PC-3 (cell line): Measurements from ENCODE around the gene ANKRD1. TPM values are rescaled to one million over a fixed set of nuclear protein-coding genes. Genes with fewer than 3 reads are reported as not detected.

ENCODE experiments used
- ATAC-seq: fragments of 200-7000 bp; cut with Tn5 transposase; 2 replicates; pipeline ENCODE4 v1.9.1; 2020; ENCODE audit warnings: mild to moderate bottlenecking, moderate library complexity
- BruUV-seq: library from RNA; stranded (reverse); fragments of 400-500 nt; replicated peaks from 2 replicates; lab custom pipeline; 2021; lab: Mats Ljungman, UMichigan
- CTCF ChIA-PET: fragments of 300-600 bp; sonication (Branson Sonifier 250); formaldehyde crosslinking; loops from one replicate; lab custom pipeline; 2022; ENCODE audit warnings: antibody characterized with exemption; lab: Charles Lee
- POLR2A ChIA-PET: fragments of 300-600 bp; sonication (Branson Sonifier 250); formaldehyde crosslinking; loops from one replicate; lab custom pipeline; 2022; ENCODE audit warnings: antibody characterized with exemption; ENCODE audit not compliant: unreplicated experiment; lab: Charles Lee
- DNase-seq: peaks from one replicate; pipeline ENCODE4 v3.0.0-alpha.2; 2015
- H2AFZ ChIP-seq: fragments of 300-600 bp; sonication (generic); 2 replicates; pipeline ENCODE4 v1.6.0; 2016; ENCODE audit warnings: antibody characterized with exemption, low read length
- H3F3A ChIP-seq: fragments of 300-600 bp; sonication (generic); one replicate; pipeline ENCODE4 v1.6.0; 2017; ENCODE audit warnings: antibody characterized with exemption, low read length, control low read depth, mild to moderate bottlenecking; ENCODE audit not compliant: unreplicated experiment
- H3K27ac ChIP-seq: fragments of 300-600 bp; sonication (generic); 2 replicates; pipeline ENCODE4 v1.5.1; 2016; ENCODE audit warnings: mild to moderate bottlenecking, low read length
- H3K27me3 ChIP-seq: fragments of 300-600 bp; sonication (generic); 2 replicates; pipeline ENCODE4 v1.6.1; 2016; ENCODE audit warnings: low read length, mixed read lengths
- H3K36me3 ChIP-seq: fragments of 300-600 bp; sonication (generic); 2 replicates; pipeline ENCODE4 v1.6.1; 2016; ENCODE audit warnings: low read depth, mixed run types, low read length, mixed read lengths
- H3K4me1 ChIP-seq: fragments of 300-600 bp; sonication (generic); 2 replicates; pipeline ENCODE4 v1.5.1; 2016; ENCODE audit warnings: low read length; ENCODE audit not compliant: insufficient read depth
- H3K4me2 ChIP-seq: fragments of 300-600 bp; sonication (generic); 2 replicates; pipeline ENCODE4 v1.6.0; 2016; ENCODE audit warnings: low read length
- H3K4me3 ChIP-seq: fragments of 300-600 bp; sonication (generic); 2 replicates; pipeline ENCODE4 v1.5.1; 2016; ENCODE audit warnings: mild to moderate bottlenecking, low read length, mixed read lengths
- H3K79me2 ChIP-seq: fragments of 300-600 bp; sonication (generic); 2 replicates; pipeline ENCODE4 v1.6.1; 2017; ENCODE audit warnings: low read length, mixed read lengths
- H3K9ac ChIP-seq: fragments of 300-600 bp; sonication (generic); 2 replicates; pipeline ENCODE4 v1.6.0; 2016; ENCODE audit warnings: mild to moderate bottlenecking, low read length
- H3K9me2 ChIP-seq: fragments of 300-600 bp; sonication (generic); replicated peaks from 2 replicates; pipeline ENCODE4 v1.6.1; 2016; ENCODE audit warnings: mixed run types, low read length, mixed read lengths
- H3K9me3 ChIP-seq: fragments of 300-600 bp; sonication (generic); 2 replicates; pipeline ENCODE4 v1.6.1; 2016; ENCODE audit warnings: low read length, mixed read lengths
- H4K20me1 ChIP-seq: fragments of 300-600 bp; sonication (generic); 2 replicates; pipeline ENCODE4 v1.6.1; 2016; ENCODE audit warnings: low read length, mixed read lengths
- EZH2 ChIP-seq: fragments of 300-600 bp; sonication (generic); IDR thresholded peaks from one replicate; pipeline ENCODE4 v1.6.1; 2017; ENCODE audit warnings: antibody characterized with exemption, mild to moderate bottlenecking, low read length; ENCODE audit not compliant: unreplicated experiment
- EZH2phosphoT487 ChIP-seq: fragments of 300-600 bp; sonication (generic); IDR thresholded peaks from 2 replicates; pipeline ENCODE4 v1.6.1; 2018; ENCODE audit warnings: mild to moderate bottlenecking, antibody characterized with exemption, low read length, borderline replicate concordance
- intact Hi-C: fragments of 100-400 bp; cut with micrococcal nuclease; formaldehyde crosslinking; loops from 2 replicates; pipeline ENCODE4 v1.9.0; 2023
- total RNA-seq: library from RNA; depleted of rRNA; stranded (reverse); fragments of >200 nt; gene quantifications from 2 replicates; pipeline ENCODE4 v1.2.3, GENCODE V29; 2014
- TF ChIP-seq, protein P1 (sequence below): fragments of 300-600 bp; sonication (generic); conservative IDR thresholded peaks from 2 replicates; pipeline ENCODE4 v1.5.1; 2017; ENCODE audit warnings: antibody characterized with exemption, low read depth, mild to moderate bottlenecking, low read length

The ANKRD1 gene
- total RNA-seq, 1 experiment from 2014 or later, result 2.8 TPM

DNA sequence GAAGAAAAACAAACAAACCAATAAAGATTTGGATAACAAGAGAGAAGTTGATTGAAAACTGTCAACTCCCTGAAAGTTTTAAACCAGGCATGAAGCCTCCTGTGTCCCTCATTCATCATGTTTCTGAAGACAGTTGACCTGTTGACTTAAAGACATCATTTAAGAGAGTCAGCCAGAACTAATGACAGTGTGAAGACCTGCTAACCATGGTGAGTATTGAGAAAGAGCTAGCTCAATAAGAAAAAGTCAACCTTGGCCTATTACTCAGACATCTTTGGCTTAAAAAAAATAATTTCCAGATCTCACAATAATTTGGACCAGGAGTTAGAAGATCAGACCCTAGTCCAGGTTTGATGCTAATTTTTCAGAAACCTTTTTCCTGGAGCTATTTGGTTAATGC is 45.3 kb upstream of the ANKRD1 start:
- Histone ChIP-seq H3K9me2 (no peaks in the 10 kb centered on the region), H2AFZ (no peak overlapping the region), H3K9ac (no peak overlapping the region), H3F3A (no peaks in the 10 kb centered on the region), H3K36me3 (no peaks in the 10 kb centered on the region), H3K27me3 (no peaks in the 10 kb centered on the region), H3K9me3 (no peaks in the 10 kb centered on the region), H3K27ac (no peak overlapping the region), H3K4me2 (no peak overlapping the region), H3K4me1 (peaks cover 24% of the 10 kb centered on the region), H3K4me3 (no peak overlapping the region), H4K20me1 (no peaks in the 10 kb centered on the region), H3K79me2 (no peaks in the 10 kb centered on the region)
- POLR2A ChIA-PET, result no interaction called here
- TF ChIP-seq EZH2phosphoT487 (no peak), EZH2 (no peak)
- TF ChIP-seq, protein P1, sequence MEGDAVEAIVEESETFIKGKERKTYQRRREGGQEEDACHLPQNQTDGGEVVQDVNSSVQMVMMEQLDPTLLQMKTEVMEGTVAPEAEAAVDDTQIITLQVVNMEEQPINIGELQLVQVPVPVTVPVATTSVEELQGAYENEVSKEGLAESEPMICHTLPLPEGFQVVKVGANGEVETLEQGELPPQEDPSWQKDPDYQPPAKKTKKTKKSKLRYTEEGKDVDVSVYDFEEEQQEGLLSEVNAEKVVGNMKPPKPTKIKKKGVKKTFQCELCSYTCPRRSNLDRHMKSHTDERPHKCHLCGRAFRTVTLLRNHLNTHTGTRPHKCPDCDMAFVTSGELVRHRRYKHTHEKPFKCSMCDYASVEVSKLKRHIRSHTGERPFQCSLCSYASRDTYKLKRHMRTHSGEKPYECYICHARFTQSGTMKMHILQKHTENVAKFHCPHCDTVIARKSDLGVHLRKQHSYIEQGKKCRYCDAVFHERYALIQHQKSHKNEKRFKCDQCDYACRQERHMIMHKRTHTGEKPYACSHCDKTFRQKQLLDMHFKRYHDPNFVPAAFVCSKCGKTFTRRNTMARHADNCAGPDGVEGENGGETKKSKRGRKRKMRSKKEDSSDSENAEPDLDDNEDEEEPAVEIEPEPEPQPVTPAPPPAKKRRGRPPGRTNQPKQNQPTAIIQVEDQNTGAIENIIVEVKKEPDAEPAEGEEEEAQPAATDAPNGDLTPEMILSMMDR, result no peak
- BruUV-seq, result no TSS peak
- DNase-seq (no peak), ATAC-seq (no peak)
- CTCF ChIA-PET, result no interaction called here
- intact Hi-C loops, result no loop called here

DNA sequence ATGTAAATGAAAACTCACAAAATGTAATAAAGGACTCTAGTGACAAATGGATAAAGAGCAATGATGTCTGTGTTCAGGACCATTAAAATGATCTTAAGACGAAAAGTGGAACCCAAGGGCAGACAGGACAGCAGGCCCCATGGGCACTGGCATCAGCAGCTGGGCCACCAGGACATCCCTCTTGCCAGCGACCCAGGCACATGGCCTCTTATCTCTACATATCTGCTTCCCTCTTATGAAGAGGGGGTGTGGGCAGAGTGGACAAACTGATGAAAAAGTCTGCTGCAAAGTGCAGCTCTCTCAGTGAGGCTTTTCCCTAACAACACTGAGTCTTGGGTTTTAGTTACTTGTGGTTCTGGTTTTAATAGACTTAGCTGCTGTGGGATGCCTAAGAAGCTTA is 44.8 kb upstream of the ANKRD1 start:
- BruUV-seq, result no TSS peak
- no peak overlapping the region for H3K4me2 ChIP-seq
- no peak overlapping the region for H3K4me3 ChIP-seq
- no peak overlapping the region for H3K27ac ChIP-seq
- no peak overlapping the region for H3K9ac ChIP-seq
- intact Hi-C loops, result no loop called here
- no peaks in the 10 kb centered on the region for H3K27me3 ChIP-seq
- H3K36me3 ChIP-seq, result no peaks in the 10 kb centered on the region
- H3K4me1 ChIP-seq, result peaks cover 28% of the 10 kb centered on the region
- ChIA-PET CTCF (no interaction called here), POLR2A (no interaction called here)
- H3F3A ChIP-seq, result no peaks in the 10 kb centered on the region
- no peak for TF ChIP-seq EZH2
- TF ChIP-seq, protein P1, result no peak
- TF ChIP-seq EZH2phosphoT487, result no peak
- no peaks in the 10 kb centered on the region for H3K9me3 ChIP-seq
- no peaks in the 10 kb centered on the region for H4K20me1 ChIP-seq
- no peaks in the 10 kb centered on the region for H3K79me2 ChIP-seq
- no peak for DNase-seq
- H2AFZ ChIP-seq, result no peak overlapping the region
- no peaks in the 10 kb centered on the region for H3K9me2 ChIP-seq
- ATAC-seq, result no peak

DNA sequence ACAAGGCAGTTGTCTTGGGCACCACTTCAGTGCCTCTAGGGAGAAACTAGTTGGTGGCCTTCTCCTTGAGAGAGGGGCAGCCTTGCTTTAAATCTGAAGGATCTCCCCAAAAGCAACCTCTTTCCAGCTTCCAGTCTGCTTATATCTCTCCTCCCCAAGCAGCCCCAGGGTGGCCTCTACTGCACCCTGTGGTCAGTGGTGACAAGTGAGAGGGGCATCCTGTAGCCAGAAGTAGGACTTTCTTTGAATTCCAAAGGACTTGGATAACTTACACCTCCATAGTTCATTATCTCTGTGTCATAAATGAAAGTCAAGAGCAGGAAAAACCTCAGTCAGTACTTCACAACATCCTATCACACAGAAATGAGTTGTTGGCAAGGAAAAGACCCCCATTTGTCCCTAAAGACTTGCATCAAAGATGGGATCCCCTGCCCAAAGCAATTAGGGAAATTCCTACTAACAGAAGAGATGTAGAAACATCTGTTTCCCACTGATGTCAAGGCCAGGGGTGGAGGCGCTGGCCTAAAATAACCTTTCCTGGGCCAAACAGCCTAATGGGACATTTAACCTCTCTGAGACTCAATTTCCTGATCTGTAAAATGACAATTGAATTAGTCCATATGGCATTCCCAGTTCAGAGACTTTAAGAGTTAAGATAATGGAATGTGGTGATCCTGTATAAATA is 44.0 kb upstream of the ANKRD1 start:
- ChIA-PET CTCF (no interaction called here), POLR2A (no interaction called here)
- no peaks in the 10 kb centered on the region for H4K20me1 ChIP-seq
- H3K9ac ChIP-seq, result no peak overlapping the region
- no peaks in the 10 kb centered on the region for H3K9me3 ChIP-seq
- H3K36me3 ChIP-seq, result no peaks in the 10 kb centered on the region
- TF ChIP-seq EZH2phosphoT487 (no peak), EZH2 (no peak)
- TF ChIP-seq, protein P1, result no peak
- intact Hi-C loops, result no loop called here
- peaks cover 33% of the 10 kb centered on the region for H3K4me1 ChIP-seq
- no peaks in the 10 kb centered on the region for H3F3A ChIP-seq
- H3K27me3 ChIP-seq, result no peaks in the 10 kb centered on the region
- H3K4me2 ChIP-seq, result no peak overlapping the region
- DNase-seq (no peak), ATAC-seq (no peak)
- no peaks in the 10 kb centered on the region for H3K79me2 ChIP-seq
- no peak overlapping the region for H2AFZ ChIP-seq
- no peak overlapping the region for H3K4me3 ChIP-seq
- BruUV-seq, result no TSS peak
- no peak overlapping the region for H3K27ac ChIP-seq
- H3K9me2 ChIP-seq, result no peaks in the 10 kb centered on the region
